Hepatic stellate cell (primary cell): ENCODE measurements around the gene CIPC.
A peak's percentile ranks its signal among the peaks of the same experiment; 100 is the strongest.

Experiments used
- DNase-seq: peaks from one replicate; pipeline ENCODE4 v3.0.0; 2011; ENCODE audit warnings: low spot score

Gene CIPC

GRCh38 chr14:77154421-77154820 lies 56.4 kb downstream of the CIPC start:
- DNase-seq, result no peak

- DNase-seq, result no peak
Measured at GRCh38 chr14:77155083-77155482, 57.0 kb downstream of the CIPC start.

- no peak for DNase-seq
Measured at GRCh38 chr14:77157740-77158139, 59.7 kb downstream of the CIPC start.

GRCh38 chr14:77158175-77158881 lies 60.3 kb downstream of the CIPC start:
- peak; percentile 74 for DNase-seq

- DNase-seq, result no peak
Measured at GRCh38 chr14:77158882-77159255, 60.8 kb downstream of the CIPC start.

GRCh38 chr14:77161011-77161410 lies 63.0 kb downstream of the CIPC start:
- DNase-seq, result no peak
